Mesenchymal stem cell (in vitro differentiated cells and primary cell): Measurements from ENCODE around the gene RSL1D1.

Experiments
- DNase-seq: peaks from one replicate; pipeline ENCODE4 v3.0.0-alpha.2; 2013
- H2AFZ ChIP-seq: one replicate; pipeline ENCODE4 v1.6.1; 2013; ENCODE audit warnings: low read depth, mild to moderate bottlenecking, control low read depth, inconsistent platforms, low read length, moderate library complexity
- H2AK5ac ChIP-seq: 2 replicates; pipeline ENCODE4 v1.6.1; 2013; ENCODE audit warnings: low read length, moderate library complexity, mild to moderate bottlenecking, inconsistent platforms; ENCODE audit not compliant: severe bottlenecking
- H2BK120ac ChIP-seq: one replicate; pipeline ENCODE4 v1.6.1; 2013; ENCODE audit warnings: low read depth, mild to moderate bottlenecking, inconsistent platforms, low read length, moderate library complexity
- H2BK12ac ChIP-seq, 2 experiments: one replicate each; pipeline ENCODE4 v1.6.1; 2013; ENCODE audit warnings: inconsistent platforms in 2 of 2, low read length in 2 of 2, mild to moderate bottlenecking in 2 of 2, moderate library complexity in 2 of 2, control low read depth in 1 of 2
- H2BK15ac ChIP-seq: one replicate; pipeline ENCODE4 v1.6.1; 2013; ENCODE audit warnings: mild to moderate bottlenecking, low read depth, inconsistent platforms; ENCODE audit not compliant: poor library complexity, severe bottlenecking
- H2BK5ac ChIP-seq: 2 replicates; pipeline ENCODE4 v1.6.1; 2013; ENCODE audit warnings: low read depth, mild to moderate bottlenecking, low read length, control low read depth, inconsistent platforms; ENCODE audit not compliant: poor library complexity, severe bottlenecking
- H3K14ac ChIP-seq, 2 experiments: one replicate each; pipeline ENCODE4 v1.6.1; 2013; ENCODE audit warnings: inconsistent platforms in 2 of 2, low read length in 2 of 2, control low read depth in 1 of 2, mild to moderate bottlenecking in 1 of 2, moderate library complexity in 1 of 2
- H3K18ac ChIP-seq, 2 experiments: one replicate each; pipeline ENCODE4 v1.6.1; 2013; ENCODE audit warnings: inconsistent platforms in 2 of 2, low read length in 2 of 2, control low read depth in 1 of 2, low read depth in 1 of 2, mild to moderate bottlenecking in 1 of 2
- H3K23ac ChIP-seq, 2 experiments: one replicate each; pipeline ENCODE4 v1.6.1; 2013; ENCODE audit warnings: inconsistent platforms in 2 of 2, low read length in 2 of 2, mild to moderate bottlenecking in 2 of 2, moderate library complexity in 2 of 2, control low read depth in 1 of 2
- H3K27ac ChIP-seq: 2 replicates; pipeline ENCODE4 v1.5.1; 2013; ENCODE audit warnings: mild to moderate bottlenecking, moderate library complexity, low read length, control low read depth, inconsistent platforms; ENCODE audit not compliant: poor library complexity, severe bottlenecking
- H3K27me3 ChIP-seq, 2 experiments: 2 replicates each; pipeline versions ENCODE4 v1.6.1 to v1.7.0; 2013; ENCODE audit warnings: low read length in 2 of 2, mild to moderate bottlenecking in 2 of 2, moderate library complexity in 2 of 2, control low read depth in 1 of 2, inconsistent platforms in 1 of 2; ENCODE audit not compliant: control insufficient read depth in 1 of 2, insufficient read depth in 1 of 2
- H3K36me3 ChIP-seq, 2 experiments: 2 replicates each; pipeline versions ENCODE4 v1.6.1 to v1.7.0; 2013; ENCODE audit warnings: low read length in 2 of 2, control low read depth in 1 of 2, inconsistent platforms in 1 of 2, low read depth in 1 of 2, mild to moderate bottlenecking in 1 of 2; ENCODE audit not compliant: insufficient read depth in 2 of 2, control insufficient read depth in 1 of 2
- H3K4ac ChIP-seq, 2 experiments: one replicate each; pipeline ENCODE4 v1.6.1; 2013; ENCODE audit warnings: inconsistent platforms in 2 of 2, low read length in 2 of 2, mild to moderate bottlenecking in 2 of 2, moderate library complexity in 2 of 2, control low read depth in 1 of 2, low read depth in 1 of 2
- H3K4me1 ChIP-seq: 2 replicates; pipeline ENCODE4 v1.6.1; 2013; ENCODE audit warnings: low read depth, low read length, control low read depth; ENCODE audit not compliant: control insufficient read depth, insufficient read depth
- H3K4me2 ChIP-seq: 2 replicates; pipeline ENCODE4 v1.6.1; 2013; ENCODE audit warnings: low read length, mild to moderate bottlenecking, inconsistent platforms; ENCODE audit not compliant: poor library complexity, severe bottlenecking
- H3K4me3 ChIP-seq, 2 experiments: 2 replicates each; pipeline versions ENCODE4 v1.5.1 to v1.7.0; 2013; ENCODE audit warnings: low read length in 2 of 2, mild to moderate bottlenecking in 2 of 2, control low read depth in 1 of 2, low read depth in 1 of 2; ENCODE audit not compliant: insufficient read depth in 1 of 2
- H3K79me1 ChIP-seq: replicated peaks from 2 replicates; pipeline ENCODE4 v1.6.1; 2013; ENCODE audit warnings: mild to moderate bottlenecking, control low read depth, low read length, inconsistent platforms; ENCODE audit not compliant: poor library complexity, severe bottlenecking
- H3K9ac ChIP-seq: 2 replicates; pipeline ENCODE4 v1.7.0; 2013; ENCODE audit warnings: mild to moderate bottlenecking, low read length, moderate library complexity
- H3K9me3 ChIP-seq: 2 replicates; pipeline ENCODE4 v1.7.0; 2013; ENCODE audit warnings: mild to moderate bottlenecking, low read length; ENCODE audit not compliant: control insufficient read depth
- H4K8ac ChIP-seq: one replicate; pipeline ENCODE4 v1.6.1; 2013; ENCODE audit warnings: inconsistent platforms, mild to moderate bottlenecking, low read length, moderate library complexity
- H4K91ac ChIP-seq: one replicate; pipeline ENCODE4 v1.6.1; 2013; ENCODE audit warnings: mild to moderate bottlenecking, low read length, inconsistent platforms
- WGBS: methylation state at CpG from one replicate; pipeline ENCODE4 v1.1.7; 2013; ENCODE audit warnings: mixed read lengths; 5-methylcytosine and 5-hydroxymethylcytosine counted together

Gene RSL1D1

GRCh38 chr16:11806721-11807120 lies 44.6 kb downstream of the RSL1D1 start:
- Histone ChIP-seq H3K79me1 (peaks cover 2% of the 10 kb centered on the region), H2BK5ac (no peak overlapping the region), H3K9ac (no peak overlapping the region), H3K4me3 (no peak overlapping the region), H2BK12ac (no peak overlapping the region), H3K27me3 (no peaks in the 10 kb centered on the region), H3K27ac (no peak overlapping the region), H2AFZ (no peak overlapping the region), H3K14ac (no peak overlapping the region), H4K8ac (no peak overlapping the region), H3K23ac (no peak overlapping the region), H3K9me3 (no peaks in the 10 kb centered on the region), H2AK5ac (no peak overlapping the region), H3K4me2 (no peak overlapping the region), H3K4me1 (no peaks in the 10 kb centered on the region), H3K18ac (no peak overlapping the region), H3K36me3 (no peaks in the 10 kb centered on the region), H4K91ac (no peak overlapping the region), H3K4ac (no peak overlapping the region), H2BK15ac (no peak overlapping the region), H2BK120ac (no peak overlapping the region)
- DNase-seq, result no peak
- WGBS, result 93% methylated on average over 6 of the region's 8 CpGs

DNA sequence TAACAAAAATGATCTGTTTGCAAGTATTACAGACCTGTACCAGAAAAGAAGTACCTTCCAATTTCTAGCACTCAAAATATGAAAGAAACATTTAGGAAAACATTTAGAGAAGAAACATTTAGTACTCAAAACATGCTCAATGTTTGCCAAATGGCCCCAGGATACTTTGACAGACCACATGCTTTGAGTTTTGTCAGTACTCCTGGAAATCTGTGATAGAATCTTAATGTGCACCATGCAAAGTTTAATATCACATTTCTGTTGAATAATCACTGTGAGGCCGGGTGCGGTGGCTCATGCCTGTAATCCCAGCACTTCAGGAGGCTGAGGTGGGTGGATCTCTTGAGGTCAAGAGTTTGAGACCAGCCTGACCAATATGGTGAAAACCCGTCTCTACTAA lies 45.8 kb downstream of the RSL1D1 start:
- DNase-seq, result no peak
- no peak overlapping the region for H3K14ac ChIP-seq
- peaks cover 2% of the 10 kb centered on the region for H3K79me1 ChIP-seq
- WGBS, result 93% methylated on average over 3 of the region's 3 CpGs
- no peaks in the 10 kb centered on the region for H3K9me3 ChIP-seq
- H3K9ac ChIP-seq, result no peak overlapping the region
- H3K4ac ChIP-seq, result no peak overlapping the region
- H2BK15ac ChIP-seq, result no peak overlapping the region
- no peaks in the 10 kb centered on the region for H3K27me3 ChIP-seq
- no peak overlapping the region for H2BK120ac ChIP-seq
- H3K27ac ChIP-seq, result no peak overlapping the region
- H4K91ac ChIP-seq, result no peak overlapping the region
- H3K23ac ChIP-seq, result no peak overlapping the region
- H3K4me3 ChIP-seq, result no peak overlapping the region
- H3K18ac ChIP-seq, result no peak overlapping the region
- H2BK12ac ChIP-seq, result no peak overlapping the region
- peaks cover 1% of the 10 kb centered on the region for H3K4me1 ChIP-seq
- no peaks in the 10 kb centered on the region for H3K36me3 ChIP-seq
- H2BK5ac ChIP-seq, result no peak overlapping the region
- H2AFZ ChIP-seq, result no peak overlapping the region
- H2AK5ac ChIP-seq, result no peak overlapping the region
- H3K4me2 ChIP-seq, result no peak overlapping the region
- no peak overlapping the region for H4K8ac ChIP-seq

GRCh38 chr16:11801481-11802021 lies 49.8 kb downstream of the RSL1D1 start:
- peak; percentile 65 for DNase-seq
- 100% methylated on average over 1 of the region's 3 CpGs for WGBS
- Histone ChIP-seq H3K4me3 (no peak overlapping the region), H3K27me3 (no peaks in the 10 kb centered on the region), H3K14ac (no peak overlapping the region), H3K23ac (no peak overlapping the region), H3K4ac (no peak overlapping the region), H3K4me1 (peaks cover 18% of the 10 kb centered on the region), H4K91ac (no peak overlapping the region), H3K27ac (no peak overlapping the region), H2BK15ac (no peak overlapping the region), H2AK5ac (no peak overlapping the region), H2BK5ac (no peak overlapping the region), H3K18ac (no peak overlapping the region), H3K79me1 (peaks cover 11% of the 10 kb centered on the region), H2AFZ (no peak overlapping the region), H3K4me2 (no peak overlapping the region), H3K36me3 (no peaks in the 10 kb centered on the region), H3K9ac (no peak overlapping the region), H4K8ac (no peak overlapping the region), H2BK120ac (no peak overlapping the region), H3K9me3 (no peaks in the 10 kb centered on the region), H2BK12ac (no peak overlapping the region)

DNA sequence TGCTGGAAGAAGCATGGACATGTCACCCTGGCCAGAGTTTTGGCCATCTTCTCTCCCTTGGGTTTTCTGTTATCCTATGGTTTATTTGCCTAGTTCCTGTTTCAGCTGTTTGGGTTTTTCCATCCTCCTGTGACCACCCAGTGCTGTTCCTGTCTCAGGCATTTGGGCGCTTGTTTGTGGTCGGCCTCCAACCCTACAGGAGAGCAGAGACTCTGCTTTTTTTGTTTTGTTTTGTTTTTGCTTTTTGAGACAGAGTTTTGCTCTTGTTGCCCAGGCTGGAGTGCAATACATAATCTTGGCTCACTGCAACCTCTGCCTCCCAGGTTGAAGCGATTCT lies 51.0 kb downstream of the RSL1D1 start:
- Histone ChIP-seq H3K14ac (no peak overlapping the region), H3K4me1 (peaks cover 22% of the 10 kb centered on the region), H3K18ac (no peak overlapping the region), H3K36me3 (peaks cover 0 to 5% of the 10 kb centered on the region in 2 experiments), H2BK120ac (no peak overlapping the region), H3K4me2 (no peak overlapping the region), H3K27me3 (no peaks in the 10 kb centered on the region), H2AK5ac (peak overlapping the region; percentile 33), H2BK12ac (no peak overlapping the region), H3K9ac (no peak overlapping the region), H2BK5ac (no peak overlapping the region), H3K27ac (no peak overlapping the region), H2BK15ac (no peak overlapping the region), H4K91ac (no peak overlapping the region), H3K79me1 (peaks cover 11% of the 10 kb centered on the region), H3K9me3 (no peaks in the 10 kb centered on the region), H2AFZ (no peak overlapping the region), H3K4me3 (no peak overlapping the region), H4K8ac (no peak overlapping the region), H3K4ac (no peak overlapping the region), H3K23ac (no peak overlapping the region)
- 92% methylated on average over 3 of the region's 3 CpGs for WGBS
- DNase-seq, result no peak
